PFSK-1 (cell line): Measurements from ENCODE around the gene EFCAB6.

ENCODE experiments used
- FOXP2 ChIP-seq: optimal IDR thresholded peaks from 2 replicates; pipeline ENCODE3; 2011; ENCODE audit warnings: borderline replicate concordance, control low read depth, inconsistent platforms; ENCODE audit not compliant: insufficient read depth; ENCODE audit errors: extremely low read length, extremely low read depth
- POLR2AphosphoS5 ChIP-seq: IDR thresholded peaks from 2 replicates; pipeline ENCODE4 v1.6.1; 2012; ENCODE audit warnings: low read depth, mild to moderate bottlenecking, control low read depth, low read length, moderate library complexity
- REST ChIP-seq, 2 experiments: IDR thresholded peaks; 2 replicates each; pipeline versions ENCODE4 v1.6.1 to v1.8.0; 2011 to 2012; ENCODE audit warnings: low read depth in 2 of 2, low read length in 2 of 2, control low read depth in 1 of 2, inconsistent platforms in 1 of 2, mild to moderate bottlenecking in 1 of 2, moderate library complexity in 1 of 2; ENCODE audit not compliant: insufficient read depth in 1 of 2
- SIN3A ChIP-seq: IDR thresholded peaks from 2 replicates; pipeline ENCODE4 v1.6.1; 2012; ENCODE audit warnings: mild to moderate bottlenecking, low read length, moderate library complexity, borderline replicate concordance; ENCODE audit not compliant: insufficient read depth
- TAF1 ChIP-seq: IDR thresholded peaks from 2 replicates; pipeline ENCODE4 v1.6.1; 2012; ENCODE audit warnings: low read length, control low read depth, borderline replicate concordance; ENCODE audit not compliant: insufficient read depth

EFCAB6 gene

DNA sequence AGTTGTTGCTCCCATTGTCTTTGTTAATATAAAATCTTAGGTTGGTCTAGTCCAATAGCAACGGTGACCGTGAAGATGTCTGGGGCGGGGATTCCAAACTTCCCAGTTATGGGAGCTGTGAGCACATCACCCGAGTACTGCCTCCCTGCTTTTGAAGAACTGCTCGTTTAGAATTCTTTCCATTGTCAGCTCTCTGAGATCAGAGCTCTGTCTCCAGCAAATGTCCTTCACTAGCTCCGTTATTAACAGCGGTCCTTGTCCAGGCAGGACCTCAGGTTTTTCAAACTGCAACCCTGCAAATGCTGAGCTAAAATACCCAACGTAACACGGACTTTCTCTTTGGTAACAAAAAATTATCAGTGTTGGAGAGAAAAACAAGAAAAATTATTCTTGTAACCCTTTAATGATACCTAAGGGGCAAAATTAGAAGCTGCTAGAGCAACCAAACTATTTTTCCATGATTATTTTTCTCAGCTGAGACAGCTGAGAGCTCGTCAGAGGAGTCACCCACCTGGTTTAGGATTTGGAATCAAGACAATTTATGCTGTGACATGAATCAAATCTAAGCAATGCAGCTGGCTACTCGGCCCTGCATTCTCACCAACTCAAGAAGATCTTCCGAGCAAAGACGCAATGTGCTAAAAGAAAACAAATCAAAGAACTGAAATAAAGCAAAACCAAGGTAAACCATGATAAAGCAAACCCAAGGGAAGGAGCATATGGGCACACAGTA lies 15.1 kb upstream of the EFCAB6 start:
- TF ChIP-seq FOXP2 = no peak
- no peak for TF ChIP-seq SIN3A
- no peak for TF ChIP-seq POLR2AphosphoS5
- no peak for TF ChIP-seq TAF1
- TF ChIP-seq REST (IDR thresholded peaks at IDR 0.05; ENCODE audit: insufficient read depth in 1 of 2, low read depth in 2 of 2, low read length in 2 of 2) = no peak

- no peak for TF ChIP-seq SIN3A
- TF ChIP-seq POLR2AphosphoS5 = no peak
- TF ChIP-seq REST (IDR thresholded peaks at IDR 0.05; ENCODE audit: insufficient read depth in 1 of 2, low read depth in 2 of 2, low read length in 2 of 2) = no peak
- no peak for TF ChIP-seq TAF1
- TF ChIP-seq FOXP2 = no peak
Observed at GRCh38 chr22:43826142-43827002, 14.3 kb upstream of the EFCAB6 start.

- no peak for TF ChIP-seq SIN3A
Observed at GRCh38 chr22:43825651-43826050, 13.5 kb upstream of the EFCAB6 start.

- no peak for TF ChIP-seq POLR2AphosphoS5
- no peak for TF ChIP-seq TAF1
- no peak for TF ChIP-seq REST (IDR thresholded peaks at IDR 0.05; ENCODE audit: insufficient read depth in 1 of 2, low read depth in 2 of 2, low read length in 2 of 2)
- TF ChIP-seq SIN3A = no peak
- TF ChIP-seq FOXP2 = no peak
Observed at GRCh38 chr22:43824724-43825420, 12.8 kb upstream of the EFCAB6 start.

- TF ChIP-seq REST (IDR thresholded peaks at IDR 0.05; ENCODE audit: insufficient read depth in 1 of 2, low read depth in 2 of 2, low read length in 2 of 2) = no peak
- TF ChIP-seq POLR2AphosphoS5 = no peak
Observed at GRCh38 chr22:43823911-43824665, 12.0 kb upstream of the EFCAB6 start.
